Right lung (tissue), 5 donors: ENCODE data around the gene BIN2. TPM values are rescaled to one million over a fixed set of nuclear protein-coding genes. Genes with fewer than 3 reads are reported as not detected.
A peak's percentile ranks its signal among the peaks of the same experiment; 100 is the strongest.
"Not testable (repeated sequence)": the region's sequence is repeated elsewhere in the genome, so short reads cannot be mapped to it uniquely, and the experiment has no call there.

Experiments used
- DNase-seq, 2 donors: peaks; one replicate each; pipeline ENCODE4 v3.0.0-alpha.2; 2013
- polyA plus RNA-seq, 5 donors: library from polyadenylated mRNA; unstranded; fragments of 120-200 nt; gene quantifications; one replicate each; pipeline versions ENCODE4 v1.2.1 to v1.2.3, GENCODE V29; 2013; ENCODE audit warnings: inconsistent platforms in 1 of 5, low replicate concordance in 1 of 5; ENCODE audit not compliant: insufficient read length in 5 of 5, insufficient read depth in 1 of 5

The BIN2 gene
- polyA plus RNA-seq, 5 donors, result 4.6 to 6.5 (median 6.1) TPM

GRCh38 chr12:51318846-51319599 is 5.0 kb downstream of the BIN2 start:
- no peak for DNase-seq

- not testable (repeated sequence) for DNase-seq
Observed at GRCh38 chr12:51318057-51318806, 5.7 kb downstream of the BIN2 start.

- DNase-seq, result no peak
Observed at GRCh38 chr12:51311389-51311788, 12.6 kb downstream of the BIN2 start.

- DNase-seq, result no peak
Observed at GRCh38 chr12:51307655-51308593, 16.1 kb downstream of the BIN2 start.

GRCh38 chr12:51306507-51306906 is 17.5 kb downstream of the BIN2 start:
- no peak for DNase-seq

GRCh38 chr12:51300768-51301167 is 23.2 kb downstream of the BIN2 start:
- not testable (repeated sequence) for DNase-seq

- no peak for DNase-seq
Observed at GRCh38 chr12:51295651-51296050, 28.3 kb downstream of the BIN2 start.

- not testable (repeated sequence) for DNase-seq
Observed at GRCh38 chr12:51294097-51294496, 29.9 kb downstream of the BIN2 start.

GRCh38 chr12:51293696-51294095 is 30.3 kb downstream of the BIN2 start:
- DNase-seq, result no peak

- DNase-seq, result not testable (repeated sequence)
Observed at GRCh38 chr12:51291603-51292513, 32.1 kb downstream of the BIN2 start.

GRCh38 chr12:51285843-51286242 is 38.1 kb downstream of the BIN2 start:
- DNase-seq, result no peak

- no peak for DNase-seq
Observed at GRCh38 chr12:51281202-51281924, 42.6 kb downstream of the BIN2 start.

GRCh38 chr12:51275088-51275487 is 48.9 kb downstream of the BIN2 start:
- DNase-seq, result no peak

GRCh38 chr12:51272810-51273209 is 51.2 kb downstream of the BIN2 start:
- DNase-seq, result not testable (repeated sequence)

GRCh38 chr12:51270951-51271518 is 52.9 kb downstream of the BIN2 start:
- DNase-seq, result peak in 1 of 2 donors; percentile 6

GRCh38 chr12:51270067-51270950 is 53.7 kb downstream of the BIN2 start, which contains the start of gene SMAGP:
Gene SMAGP, minus strand, starts transcription at chr12:51270415. Its CDS starts 1,137 bp downstream, at chr12:51269278.
- peak; percentile 69 to 72 for DNase-seq

- DNase-seq, result peak; percentile 32 to 33
Observed at GRCh38 chr12:51269174-51270066, 54.6 kb downstream of the BIN2 start.
